ENCODE data around the gene C1QTNF5.

Gene C1QTNF5

DNA sequence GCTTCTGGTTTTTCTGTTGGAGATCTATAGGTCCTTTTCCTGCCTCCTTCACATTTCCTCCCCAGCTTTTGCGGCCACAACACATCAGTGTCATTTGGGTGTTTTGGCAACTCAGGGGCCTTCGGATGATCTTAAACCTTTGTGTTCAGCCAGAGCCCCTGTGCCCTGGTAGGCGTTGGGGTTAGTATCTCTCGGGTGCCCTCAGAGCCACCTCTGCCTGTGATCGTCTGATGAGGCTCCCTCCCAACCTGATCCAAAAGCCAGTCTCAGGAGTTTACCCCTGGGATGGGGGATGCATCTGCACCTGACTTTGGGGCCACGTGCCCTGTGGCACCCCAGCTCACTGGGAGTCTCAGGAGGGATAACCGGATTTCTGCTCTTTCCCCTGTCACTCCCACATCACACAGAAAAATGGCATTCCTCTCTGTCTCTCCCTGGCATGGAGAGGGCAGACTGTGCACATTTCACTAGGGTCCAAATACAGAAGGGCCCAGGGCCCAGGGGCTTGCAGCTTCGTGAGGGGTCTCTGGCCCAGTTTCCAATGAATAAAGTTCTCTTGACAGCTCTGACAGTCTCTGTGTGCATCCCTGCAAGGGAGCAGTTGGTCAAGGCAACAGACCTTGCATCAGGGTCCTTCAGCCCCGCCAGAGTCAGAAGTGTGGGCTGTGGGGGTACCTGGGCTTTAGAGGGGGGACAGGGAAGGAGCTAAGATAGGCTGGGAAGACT is 3.8 kb downstream of the C1QTNF5 start:
- DNase-seq = no peak

DNA sequence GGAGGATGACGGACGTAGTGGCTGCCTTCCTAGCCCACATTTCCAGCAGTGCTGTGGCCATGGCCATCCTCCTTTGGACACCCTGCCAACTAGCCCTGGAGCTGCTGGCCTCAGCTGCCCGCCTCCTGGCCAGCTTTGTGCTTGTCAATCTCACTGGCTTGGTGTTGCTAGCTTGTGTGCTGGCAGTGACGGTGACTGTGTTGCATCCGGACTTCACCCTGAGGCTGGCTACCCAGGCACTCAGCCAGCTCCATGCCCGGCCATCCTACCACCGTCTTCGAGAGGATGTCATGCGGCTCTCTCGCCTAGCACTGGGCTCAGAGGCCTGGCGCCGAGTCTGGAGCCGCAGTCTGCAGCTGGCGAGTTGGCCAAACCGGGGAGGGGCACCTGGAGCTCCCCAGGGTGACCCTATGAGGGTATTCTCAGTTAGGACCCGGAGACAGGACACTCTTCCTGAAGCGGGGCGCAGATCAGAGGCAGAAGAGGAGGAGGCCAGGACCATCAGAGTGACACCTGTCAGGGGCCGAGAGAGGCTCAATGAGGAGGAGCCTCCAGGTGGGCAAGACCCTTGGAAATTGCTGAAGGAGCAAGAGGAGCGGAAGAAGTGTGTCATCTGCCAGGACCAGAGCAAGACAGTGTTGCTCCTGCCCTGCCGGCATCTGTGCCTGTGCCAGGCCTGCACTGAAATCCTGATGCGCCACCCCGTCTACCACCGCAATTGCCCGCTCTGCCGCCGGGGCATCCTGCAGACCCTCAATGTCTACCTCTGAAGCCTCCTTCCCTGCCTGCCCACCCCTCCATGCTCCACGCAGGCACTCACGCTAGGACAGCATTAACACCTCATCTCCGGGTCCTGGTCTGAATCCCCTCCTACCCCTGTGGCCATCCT is 4.8 kb downstream of the C1QTNF5 start:
- no peak for DNase-seq

DNA sequence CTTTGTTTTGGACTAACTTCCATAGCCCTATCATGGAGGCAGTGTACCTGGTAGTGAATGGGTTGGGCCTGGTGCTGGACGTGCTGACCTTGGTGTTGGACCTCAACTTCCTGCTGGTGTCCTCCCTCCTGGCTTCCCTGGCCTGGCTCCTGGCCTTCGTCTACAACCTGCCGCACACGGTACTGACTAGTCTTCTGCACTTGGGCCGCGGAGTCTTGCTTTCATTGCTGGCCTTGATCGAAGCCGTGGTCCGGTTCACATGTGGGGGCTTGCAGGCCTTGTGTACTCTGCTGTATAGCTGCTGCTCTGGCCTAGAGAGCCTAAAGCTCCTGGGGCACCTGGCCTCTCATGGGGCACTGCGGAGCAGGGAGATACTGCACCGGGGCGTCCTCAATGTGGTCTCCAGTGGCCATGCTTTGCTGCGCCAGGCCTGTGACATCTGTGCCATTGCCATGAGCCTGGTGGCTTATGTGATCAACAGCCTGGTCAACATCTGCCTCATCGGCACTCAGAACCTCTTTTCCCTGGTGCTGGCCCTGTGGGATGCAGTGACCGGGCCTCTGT is 5.5 kb downstream of the C1QTNF5 start:
- no peak for DNase-seq

DNA sequence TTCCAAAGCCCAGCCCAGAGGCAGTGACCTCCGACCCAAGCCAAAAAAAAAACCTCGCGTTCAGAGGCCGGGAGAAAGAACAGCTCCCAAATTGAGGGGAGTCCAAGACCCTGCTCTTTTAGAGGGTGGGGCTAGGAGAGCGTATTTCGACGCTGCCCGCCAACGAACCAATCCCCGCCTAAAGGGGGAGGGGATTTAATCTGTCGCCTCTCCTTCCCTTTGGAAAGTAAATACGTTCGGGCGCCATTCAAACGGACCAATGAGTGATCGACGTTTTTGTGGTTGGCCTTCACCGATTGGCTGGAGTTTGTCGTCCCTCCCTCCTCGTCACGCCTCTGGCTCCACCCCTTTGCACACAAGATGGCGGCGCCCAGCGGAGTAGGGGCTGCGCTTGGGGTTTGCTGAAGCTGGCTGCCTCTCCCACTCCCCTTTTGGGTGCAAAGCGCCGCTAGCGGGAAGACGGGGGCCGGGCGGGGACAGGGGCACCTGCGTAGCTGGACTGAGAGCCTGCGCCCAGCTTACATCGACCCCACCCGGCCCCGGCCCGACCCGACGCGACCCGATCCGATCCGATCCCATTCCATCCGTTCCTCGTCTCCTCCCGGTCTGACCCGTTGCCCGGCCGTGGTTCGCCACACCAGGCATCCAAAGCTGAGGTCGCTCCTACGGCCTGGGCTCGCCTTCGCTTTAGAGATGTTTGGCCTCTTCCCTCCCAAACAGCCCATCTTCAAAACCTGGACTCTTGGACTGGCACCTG is 6.3 kb downstream of the C1QTNF5 start, which contains the start of gene RNF26:
TSS of gene RNF26 (plus strand) at position 354 of the 757 bp plus-strand sequence. CDS start 596 bp downstream, outside the sequence.
- peak; percentile 85 to 90 for DNase-seq

DNA sequence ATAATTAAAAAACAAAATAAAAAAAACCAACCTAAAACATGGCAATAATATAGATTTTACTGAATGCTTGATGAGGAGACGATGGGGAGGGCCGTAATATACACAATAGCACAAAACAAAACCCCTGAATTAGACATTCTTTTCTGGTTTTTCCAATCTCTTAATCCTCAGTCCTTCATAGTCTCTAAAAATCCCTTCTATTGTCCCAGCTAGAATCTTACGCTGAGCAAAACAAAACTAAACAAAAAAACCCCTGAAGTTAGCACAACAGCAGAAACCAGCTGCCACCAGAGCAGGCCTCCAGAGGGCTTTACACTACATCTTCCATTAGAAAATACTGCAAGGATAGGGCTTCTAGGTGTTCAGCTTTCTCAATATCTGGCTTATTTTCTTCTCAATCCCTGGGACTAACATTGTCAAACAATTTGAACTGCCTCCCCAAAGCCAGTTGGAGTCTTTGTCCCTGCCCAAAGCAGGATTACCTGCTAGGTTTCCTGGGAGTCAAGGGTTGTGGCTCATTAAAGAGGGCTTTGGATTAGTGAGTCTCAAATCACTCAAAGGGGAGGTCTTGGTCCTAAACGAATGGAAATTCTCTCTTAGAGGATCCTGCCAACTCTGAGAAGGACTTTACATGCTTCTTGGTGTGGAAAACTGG is 8.4 kb downstream of the C1QTNF5 start:
- DNase-seq = no peak

DNA sequence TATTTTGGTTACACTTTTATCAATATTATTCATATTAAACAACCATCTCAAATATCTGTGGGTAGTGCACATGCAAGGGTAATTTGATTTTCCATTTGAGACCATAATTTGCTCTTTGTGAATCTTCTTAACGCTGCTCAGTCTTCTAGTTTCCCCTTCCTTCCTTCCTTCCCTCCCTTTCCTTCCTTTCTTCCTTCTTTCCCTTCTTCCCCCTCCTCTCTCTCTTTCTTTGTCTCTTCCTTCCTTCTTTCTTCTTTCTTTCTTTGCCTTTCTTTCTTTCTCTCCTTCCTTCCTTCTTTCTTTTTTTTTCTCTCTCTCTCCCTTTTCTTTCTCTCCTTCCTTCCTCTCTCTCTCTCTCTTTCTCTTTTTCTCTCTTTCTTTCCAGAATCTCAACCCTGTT is 10.4 kb downstream of the C1QTNF5 start:
- DNase-seq = no peak

DNA sequence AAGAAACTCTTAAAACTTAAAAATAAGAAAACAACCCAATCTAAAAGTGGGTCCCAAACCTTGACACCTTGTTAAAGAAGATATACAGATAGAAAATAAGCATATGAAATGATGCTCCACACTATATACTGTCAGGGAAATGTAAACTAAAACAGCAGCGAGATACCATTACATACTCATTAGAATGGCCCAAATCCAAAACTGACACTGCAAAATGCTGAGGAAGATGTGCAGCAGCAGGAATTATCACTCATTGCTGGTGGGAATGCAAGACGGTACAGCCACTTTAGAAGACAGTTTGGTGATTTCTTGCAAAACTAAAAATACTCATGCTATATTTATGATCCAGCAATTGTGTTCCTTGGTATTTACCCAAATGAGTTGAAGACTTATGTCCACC is 11.4 kb downstream of the C1QTNF5 start:
- no peak for DNase-seq

DNA sequence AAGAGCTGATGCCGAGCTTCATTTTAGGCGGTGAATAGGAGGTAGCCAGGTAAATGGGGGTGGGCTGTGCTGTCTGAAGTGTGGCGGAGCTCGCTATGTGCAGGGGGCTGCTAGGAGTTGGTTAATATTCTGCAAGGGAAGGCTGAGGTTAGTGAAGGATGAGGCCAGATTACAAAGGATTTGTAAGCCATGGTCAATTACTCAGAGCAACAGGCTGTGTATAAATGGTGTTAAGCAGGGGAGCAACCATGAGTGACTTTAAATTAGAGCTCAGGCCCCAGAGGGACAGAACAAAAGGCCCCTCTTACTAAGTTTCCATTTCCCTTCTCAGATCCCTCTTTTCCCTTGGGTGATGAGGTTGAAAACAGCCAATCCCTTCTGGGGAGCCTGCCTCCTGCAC is 16.5 kb downstream of the C1QTNF5 start:
- DNase-seq = no peak

DNA sequence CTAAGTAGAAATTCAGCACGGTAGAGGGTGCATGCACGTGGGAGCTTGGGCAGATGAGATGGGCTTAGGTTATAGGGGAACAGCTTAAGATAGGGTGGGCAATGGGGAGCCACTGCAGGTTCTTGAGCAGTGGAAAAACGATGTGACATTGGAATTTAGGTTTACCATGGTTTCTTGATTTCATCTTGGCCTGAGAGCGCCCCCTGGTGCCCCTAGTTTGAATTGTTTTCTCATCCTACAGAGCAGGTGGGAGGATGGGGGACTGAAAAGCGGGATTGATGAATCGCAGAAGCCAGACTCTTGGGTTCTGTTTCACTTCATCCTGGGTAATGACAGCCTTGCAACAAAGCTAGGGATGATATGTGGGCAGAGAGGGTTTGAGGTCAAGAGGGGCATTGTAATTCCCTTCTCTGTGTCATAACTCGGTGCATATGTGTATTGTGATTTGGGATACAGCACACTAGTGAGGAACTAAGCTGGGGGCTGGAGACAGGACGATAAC is 17.1 kb downstream of the C1QTNF5 start:
- DNase-seq = peak; percentile 83 to 87

DNA sequence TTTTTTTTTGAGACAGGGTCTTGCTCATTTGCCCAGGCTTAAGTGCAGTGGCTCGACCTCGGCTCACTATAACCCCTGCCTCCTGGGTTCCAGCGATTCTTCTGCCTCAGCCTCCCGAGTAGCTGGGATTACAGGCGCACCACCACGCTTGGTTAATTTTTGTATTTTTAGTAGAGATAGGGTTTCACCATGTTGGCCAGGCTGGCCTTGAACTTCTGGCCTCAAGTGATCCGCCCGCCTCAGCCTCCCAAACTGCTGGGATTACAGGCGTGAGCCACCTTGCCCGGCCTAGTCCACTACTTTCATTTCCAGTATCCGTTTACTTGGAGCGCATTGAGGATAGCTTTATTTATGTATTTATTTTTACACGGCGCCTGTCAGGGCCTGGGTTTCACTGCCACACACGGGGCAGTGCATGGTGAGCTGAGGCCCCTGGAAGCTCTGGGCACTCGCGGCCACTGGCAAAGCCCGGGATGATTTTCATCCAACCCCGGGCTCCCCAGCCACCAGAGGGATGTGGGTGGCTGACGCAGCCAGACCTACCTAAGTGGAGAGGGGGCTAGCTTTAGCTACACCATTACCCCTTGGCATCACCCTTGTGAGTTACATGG is 17.7 kb downstream of the C1QTNF5 start:
- no peak for DNase-seq

DNA sequence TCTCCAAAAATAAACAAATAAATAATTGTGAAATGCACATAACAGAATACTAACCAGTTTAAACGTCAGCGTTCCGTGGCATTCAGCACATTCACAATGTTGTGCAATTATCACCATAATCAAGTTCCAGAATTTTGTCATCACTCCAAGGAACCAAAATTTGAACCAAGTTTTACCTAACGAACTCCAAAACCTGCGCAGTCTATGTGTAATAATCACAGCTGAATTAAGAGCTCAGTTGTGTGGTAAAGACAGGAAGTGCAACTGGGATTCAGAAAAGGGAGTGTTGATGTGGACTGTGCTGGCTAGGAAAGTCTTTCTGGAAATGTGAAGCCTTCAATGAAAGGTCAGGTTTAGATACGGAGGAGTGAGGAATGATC is 18.3 kb downstream of the C1QTNF5 start:
- DNase-seq = no peak

DNA sequence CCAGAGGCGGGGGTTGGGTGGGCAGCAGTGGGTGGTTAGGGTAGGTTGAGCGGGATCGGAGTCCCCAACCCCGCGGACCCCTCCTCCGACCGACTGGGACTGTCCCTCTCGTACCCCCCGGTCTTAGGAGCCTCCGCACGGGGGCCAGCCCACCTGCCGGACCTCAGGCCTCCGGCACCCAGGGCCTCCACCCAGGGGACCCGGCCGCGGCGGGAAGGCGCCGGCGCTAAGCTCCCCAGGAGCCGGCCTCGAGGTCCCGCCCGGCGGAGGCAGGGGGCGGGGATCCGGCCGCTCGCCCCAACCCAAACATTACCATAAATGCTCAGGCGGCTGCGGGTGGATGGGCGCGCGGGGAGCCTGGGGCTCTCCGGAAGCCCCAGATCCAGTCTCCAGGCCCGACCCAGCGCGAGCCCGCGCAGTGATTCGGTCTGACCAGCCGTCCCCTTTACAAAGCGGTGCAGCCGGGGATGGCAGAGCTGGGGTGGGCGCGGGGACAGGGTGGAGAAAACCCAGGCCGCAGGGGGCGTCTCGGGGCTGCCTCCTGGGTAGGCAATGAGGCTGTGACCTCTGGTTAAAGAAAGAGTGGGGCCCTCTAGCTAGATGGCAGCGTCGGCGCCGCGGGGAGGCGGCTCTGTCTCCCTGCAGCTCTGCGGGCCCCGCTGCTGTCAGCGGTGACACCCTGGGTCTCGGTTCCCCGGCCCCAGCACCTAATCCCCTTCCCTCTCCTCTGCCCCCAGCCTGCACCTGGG is 19.7 kb downstream of the C1QTNF5 start:
- DNase-seq = peak in 1 of 2 donors; percentile 56

DNA sequence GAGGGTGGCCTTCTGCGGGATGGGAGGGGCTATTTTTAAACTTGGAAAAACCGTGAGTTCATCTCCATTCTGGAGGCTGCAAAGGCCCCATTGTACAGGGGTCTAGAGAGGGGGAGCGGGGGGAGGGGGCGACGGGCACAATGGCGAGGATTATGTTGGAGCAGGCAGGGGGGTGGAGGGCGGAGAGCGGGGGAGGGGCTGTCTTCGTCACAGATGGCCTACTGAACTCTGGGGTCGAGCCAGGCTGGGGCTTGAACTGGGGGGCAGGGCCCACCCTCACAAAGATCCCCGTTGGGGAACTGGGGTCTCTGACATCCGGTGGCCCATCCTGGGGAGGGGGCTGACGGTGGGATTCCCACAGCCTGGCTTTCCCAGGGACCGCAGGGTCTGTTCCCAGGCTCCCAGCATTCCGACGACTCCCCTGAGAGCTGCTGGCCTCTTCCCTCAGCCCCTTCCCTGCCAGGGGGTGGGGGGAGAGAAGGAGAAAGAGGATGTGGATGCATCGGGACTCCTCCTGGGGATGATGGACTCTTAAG is 20.4 kb downstream of the C1QTNF5 start:
- DNase-seq = no peak

DNA sequence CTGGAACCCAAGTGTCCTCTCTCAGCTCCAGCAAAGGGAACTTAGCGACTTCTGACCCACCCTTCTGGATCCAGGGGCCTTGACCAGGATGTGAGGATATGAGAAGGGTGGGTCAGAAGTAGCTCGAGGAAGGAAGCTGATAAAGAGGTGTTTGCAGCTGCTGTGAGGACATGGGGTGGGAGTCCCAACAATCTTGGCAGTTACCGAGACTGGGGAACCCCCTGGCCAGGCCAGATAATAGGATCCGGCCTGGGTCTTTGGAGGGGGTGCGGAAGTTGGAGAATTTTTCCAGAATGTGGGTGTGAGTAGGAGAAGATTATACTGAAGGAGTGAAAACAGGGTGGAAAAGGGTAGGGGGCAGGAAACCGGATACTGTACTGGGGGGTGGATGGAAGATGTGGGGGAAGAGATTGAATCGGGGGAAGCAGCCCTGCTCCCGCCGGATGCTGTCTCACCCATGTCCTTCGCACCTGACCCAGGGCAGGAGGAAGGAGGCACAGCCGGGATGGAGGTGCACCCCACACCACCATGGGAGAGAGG is 20.9 kb downstream of the C1QTNF5 start:
- no peak for DNase-seq

DNA sequence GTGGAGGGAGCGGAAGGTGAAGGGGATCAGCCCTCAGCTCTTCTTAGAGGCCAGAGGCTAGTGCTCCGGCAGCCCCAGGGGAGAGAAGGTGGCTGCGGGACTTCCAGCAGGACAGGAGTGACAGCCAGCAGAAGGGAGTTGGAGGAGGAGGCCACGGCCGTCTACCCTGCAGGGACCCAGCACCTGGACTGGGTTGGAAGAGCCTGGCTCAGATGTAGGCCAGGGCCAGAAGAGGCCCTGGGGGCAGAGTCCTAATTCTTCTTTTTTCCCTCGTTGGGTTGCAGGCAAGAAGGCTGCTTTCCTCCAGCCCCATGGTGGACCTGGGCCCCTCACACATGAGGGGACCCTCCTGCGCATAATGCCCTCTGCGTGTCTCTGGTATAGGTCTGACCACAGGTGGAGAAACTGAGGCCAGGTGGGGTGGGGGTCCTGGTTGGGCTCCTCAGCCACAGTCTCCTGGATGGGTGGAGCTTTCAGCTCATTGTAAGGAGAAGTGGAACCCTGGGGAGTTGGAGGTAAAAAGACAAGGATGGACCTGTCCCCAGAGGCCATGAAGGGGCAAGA is 21.5 kb downstream of the C1QTNF5 start:
- no peak for DNase-seq

DNA sequence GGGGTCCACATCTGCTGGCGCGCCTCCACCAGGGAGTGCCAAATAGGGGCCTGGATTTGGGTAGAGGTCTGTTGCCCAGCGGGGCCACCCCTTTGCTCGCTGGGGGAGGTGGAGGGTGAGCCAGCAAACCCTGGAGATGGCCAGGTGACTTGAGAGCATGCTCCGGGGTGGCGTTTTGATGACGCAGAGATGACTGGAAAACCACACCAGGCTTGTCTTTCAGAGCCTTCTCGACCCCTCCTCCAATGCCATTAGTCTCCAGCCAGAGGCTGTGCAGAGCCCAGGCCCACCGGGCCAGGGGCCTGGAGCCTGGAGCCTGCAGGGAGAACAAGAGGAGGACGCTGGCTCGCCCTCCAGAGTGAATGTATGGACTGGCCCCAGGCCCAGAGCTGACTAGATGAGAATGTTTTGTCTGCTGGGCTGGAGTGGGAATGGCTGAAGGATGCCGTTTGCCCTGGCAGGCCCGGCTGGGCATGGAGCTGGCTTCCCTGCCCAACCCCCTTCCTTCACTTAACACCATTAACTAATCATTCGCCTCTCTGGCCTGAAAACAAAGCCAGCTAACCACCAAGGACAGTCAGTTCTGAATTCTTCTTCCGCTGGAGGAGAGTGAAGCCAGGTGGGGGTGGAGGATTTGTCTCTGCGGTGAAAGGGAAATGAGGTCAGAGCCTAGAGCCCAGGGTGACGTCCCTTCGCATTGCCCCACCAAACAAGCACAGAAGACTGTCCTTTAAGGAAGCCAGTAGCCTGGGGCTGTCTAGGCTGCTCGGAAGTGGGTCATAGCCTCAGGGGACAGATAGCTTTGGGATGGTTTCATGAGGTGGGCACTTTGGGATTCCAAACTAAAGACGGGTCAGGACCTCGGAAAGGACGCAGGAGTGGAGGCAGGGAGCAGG is 22.2 kb downstream of the C1QTNF5 start:
- no peak for DNase-seq

DNA sequence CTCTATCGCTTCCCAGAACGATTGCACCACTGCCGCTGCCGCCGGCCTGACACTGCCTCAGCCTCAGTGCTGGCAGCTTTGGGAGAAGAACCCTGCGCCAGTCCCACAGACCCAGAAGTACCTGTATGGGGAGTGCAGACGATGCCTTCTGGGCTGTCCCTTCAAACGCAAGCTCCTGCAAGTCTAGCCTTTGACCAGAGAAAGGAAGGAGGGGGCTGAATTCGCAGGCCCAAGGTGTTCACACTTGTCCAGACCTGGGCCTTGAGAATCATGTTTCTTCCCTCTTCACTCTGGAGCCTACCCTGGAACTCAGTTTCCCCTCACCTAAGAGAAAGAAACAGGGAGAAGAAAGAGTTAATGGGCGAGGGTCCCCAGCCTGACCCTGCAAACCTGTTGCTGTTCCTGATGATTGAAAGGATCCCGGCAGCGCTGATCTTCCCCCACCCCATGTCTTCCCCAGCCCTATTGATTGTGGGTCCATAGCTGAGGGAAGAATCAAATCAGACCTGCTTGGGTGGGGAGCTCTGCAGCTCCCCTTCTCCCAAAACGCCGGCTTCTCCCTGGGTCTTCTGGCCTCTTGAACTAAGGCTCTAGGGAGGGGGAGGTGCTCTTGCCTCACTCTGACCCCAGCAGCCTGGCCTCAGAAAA is 23.0 kb downstream of the C1QTNF5 start:
- no peak for DNase-seq

Data from stimulated activated CD4-positive, alpha-beta T cell treated with anti-CD3 and anti-CD28 coated beads, Interleukin-2, amount 100 ng/mL, for 48 hours (primary cell).